ENCODE measurements around the gene AXIN1. TPM values are rescaled to one million over a fixed set of nuclear protein-coding genes. Genes with fewer than 3 reads are reported as not detected.

Gene AXIN1
- polyA plus RNA-seq, 4 donors: 24.5 to 33.6 (median 27.6) TPM

DNA sequence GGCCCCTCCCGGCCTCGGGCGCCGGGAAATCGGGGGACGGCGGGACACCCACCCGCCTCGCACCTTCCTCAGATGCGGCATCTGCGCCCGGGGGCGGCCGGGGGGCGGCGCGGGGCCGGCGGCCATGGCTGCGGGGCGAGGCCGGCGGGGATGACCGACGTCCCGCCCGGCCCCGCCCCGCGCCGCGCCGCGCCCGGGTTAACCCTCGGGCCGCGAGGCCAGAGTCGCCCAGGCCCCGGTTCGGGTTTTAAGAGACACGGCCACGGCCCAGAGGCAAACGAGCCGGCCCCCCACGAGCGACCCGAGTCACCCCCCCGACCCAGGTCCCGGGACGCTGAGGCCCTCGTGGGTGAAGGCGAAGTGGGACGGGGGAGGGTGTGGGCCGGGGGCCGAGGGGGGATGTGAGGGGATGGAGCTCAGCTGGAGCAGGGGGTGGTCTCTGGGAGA, 76.7 kb downstream of the AXIN1 start, which contains the start of gene RGS11:
Gene RGS11, minus strand, starts transcription at position 159 of the 447 bp plus-strand sequence. Its CDS starts 33 bp downstream, at position 126.
- DNase-seq (no peak), FAIRE-seq (no peak)
- Histone ChIP-seq H3K4me1 (ENCODE audit: control insufficient read depth in 3 of 3, insufficient read depth in 2 of 3, low read depth in 1 of 3, low read length in 2 of 3) (peaks cover 0 to 8% (median 2%) of the 10 kb centered on the region in 3 donors), H3K4me3 (ENCODE audit: low read depth in 1 of 3, low read length in 3 of 3) (peak within 1 kb of the TSS in 2 of 3 donors; percentile 28 to 42), H3K27ac (ENCODE audit: low read depth in 1 of 3, low read length in 2 of 3) (peak within 1 kb of the TSS in 2 of 3 donors; percentile 34 to 60), H3K36me3 (ENCODE audit: control insufficient read depth in 3 of 3, insufficient read depth in 2 of 3, low read depth in 1 of 3, low read length in 3 of 3) (no peaks in the 10 kb centered on the region), H3K9me3 (ENCODE audit: control insufficient read depth in 2 of 2, insufficient read depth in 1 of 2, low read depth in 1 of 2, low read length in 1 of 2) (no peaks in the 10 kb centered on the region), H3K27me3 (ENCODE audit: control insufficient read depth in 3 of 3, insufficient read depth in 3 of 3, low read length in 3 of 3) (peaks cover 0 to 59% (median 0%) of the 10 kb centered on the region in 3 donors)
- WGBS, 3 donors: 3 to 6% (median 4%) methylated on average over 22 to 56 of the region's 56 CpGs

DNA sequence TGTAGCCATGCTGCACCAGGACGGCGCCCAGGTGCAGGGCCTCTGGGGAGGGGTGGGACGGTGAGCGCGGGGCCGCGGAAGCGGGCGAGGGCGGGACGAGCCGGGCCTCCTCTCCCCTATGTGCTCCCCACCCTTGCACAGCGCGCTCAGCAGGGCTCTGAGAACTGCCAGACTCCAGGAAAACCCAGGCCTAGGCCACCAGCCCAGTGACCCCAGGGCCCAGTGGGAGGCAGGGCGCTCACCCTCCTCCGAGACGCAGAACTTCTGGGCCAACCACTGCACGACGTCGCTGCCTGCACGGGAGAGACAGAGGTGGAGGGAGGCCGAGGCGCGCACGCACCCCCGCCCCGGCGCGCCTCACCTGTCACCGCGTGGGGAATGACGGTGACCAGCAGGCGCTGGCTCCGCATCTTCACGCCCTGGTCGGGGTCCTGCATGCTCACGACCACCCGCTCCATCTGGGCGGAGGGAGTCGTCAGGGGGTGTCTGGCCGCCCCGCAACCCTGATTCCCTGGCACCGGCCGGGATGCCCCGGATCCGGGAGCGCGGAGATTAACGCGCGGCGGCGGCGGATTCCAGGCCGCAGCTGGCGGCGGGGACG, 77.4 kb downstream of the AXIN1 start:
- peaks cover 0 to 57% (median 0%) of the 10 kb centered on the region in 3 donors for H3K27me3 ChIP-seq (ENCODE audit: control insufficient read depth in 3 of 3, insufficient read depth in 3 of 3, low read length in 3 of 3)
- H3K27ac ChIP-seq (ENCODE audit: low read depth in 1 of 3, low read length in 2 of 3): peak overlapping the region in 2 of 3 donors; percentile 34 to 60
- FAIRE-seq (no peak), DNase-seq (peak; percentile 47 to 53)
- 1 to 2% (median 2%) methylated on average over 38 to 58 of the region's 58 CpGs for WGBS, 3 donors
- H3K36me3 ChIP-seq (ENCODE audit: control insufficient read depth in 3 of 3, insufficient read depth in 2 of 3, low read depth in 1 of 3, low read length in 3 of 3): no peaks in the 10 kb centered on the region
- peaks cover 0 to 7% (median 0%) of the 10 kb centered on the region in 3 donors for H3K4me1 ChIP-seq (ENCODE audit: control insufficient read depth in 3 of 3, insufficient read depth in 2 of 3, low read depth in 1 of 3, low read length in 2 of 3)
- peak overlapping the region in 2 of 3 donors; percentile 28 to 42 for H3K4me3 ChIP-seq (ENCODE audit: low read depth in 1 of 3, low read length in 3 of 3)
- H3K9me3 ChIP-seq (ENCODE audit: control insufficient read depth in 2 of 2, insufficient read depth in 1 of 2, low read depth in 1 of 2, low read length in 1 of 2): no peaks in the 10 kb centered on the region

DNA sequence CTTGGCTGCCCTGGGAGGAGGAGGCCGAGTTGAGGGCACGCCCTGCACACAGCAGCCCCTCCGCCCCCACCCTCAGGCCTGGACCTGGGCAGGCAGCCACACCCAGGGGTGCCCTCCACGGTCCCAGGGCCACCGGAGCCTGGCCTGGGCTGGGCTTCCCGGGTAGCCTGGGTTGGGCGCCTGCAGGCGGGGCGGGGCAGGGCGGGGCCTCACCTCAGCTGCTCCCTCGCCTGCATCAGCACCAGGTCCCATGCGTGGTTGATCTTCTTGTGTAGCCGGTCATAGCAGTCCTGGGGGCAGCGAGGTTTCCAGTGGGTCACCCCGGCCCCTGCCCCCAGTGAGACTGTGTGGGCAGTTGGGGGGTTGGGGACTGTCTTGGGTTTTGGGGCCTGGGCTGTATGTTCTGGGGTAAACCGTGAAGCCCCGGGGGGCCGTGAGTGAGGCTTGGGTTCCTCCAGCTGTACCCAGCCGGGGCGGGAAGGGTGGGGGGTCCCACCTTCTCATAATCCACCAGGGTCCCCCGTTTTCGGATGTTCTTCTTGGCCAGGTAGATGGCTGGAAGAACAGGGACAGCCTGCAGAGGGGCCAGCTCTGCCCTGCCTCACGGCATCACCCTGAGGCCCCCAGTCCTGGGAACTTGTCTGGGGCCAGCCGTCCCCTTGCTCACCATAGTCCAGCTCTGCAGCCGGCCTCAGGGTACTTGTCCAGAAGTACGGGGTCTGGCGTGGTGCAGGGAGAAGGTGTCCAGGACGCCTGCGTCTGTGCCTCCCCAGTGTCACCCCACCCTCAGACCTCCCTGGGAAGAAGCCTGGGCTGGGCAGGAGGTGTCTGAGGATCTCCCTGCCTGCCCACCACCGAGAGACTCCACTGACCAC, 78.7 kb downstream of the AXIN1 start:
- Histone ChIP-seq H3K36me3 (ENCODE audit: control insufficient read depth in 3 of 3, insufficient read depth in 2 of 3, low read depth in 1 of 3, low read length in 3 of 3) (no peaks in the 10 kb centered on the region), H3K27me3 (ENCODE audit: control insufficient read depth in 3 of 3, insufficient read depth in 3 of 3, low read length in 3 of 3) (peaks cover 0 to 43% (median 0%) of the 10 kb centered on the region in 3 donors), H3K4me3 (ENCODE audit: low read depth in 1 of 3, low read length in 3 of 3) (no peak overlapping the region), H3K27ac (ENCODE audit: low read depth in 1 of 3, low read length in 2 of 3) (peak overlapping the region in 2 of 3 donors; percentile 54 to 69), H3K4me1 (ENCODE audit: control insufficient read depth in 3 of 3, insufficient read depth in 2 of 3, low read depth in 1 of 3, low read length in 2 of 3) (peaks cover 0 to 7% (median 0%) of the 10 kb centered on the region in 3 donors), H3K9me3 (ENCODE audit: control insufficient read depth in 2 of 2, insufficient read depth in 1 of 2, low read depth in 1 of 2, low read length in 1 of 2) (no peaks in the 10 kb centered on the region)
- FAIRE-seq (no peak), DNase-seq (peak; percentile 37 to 85)
- WGBS, 3 donors: 19 to 62% (median 38%) methylated on average over 24 to 30 of the region's 30 CpGs

DNA sequence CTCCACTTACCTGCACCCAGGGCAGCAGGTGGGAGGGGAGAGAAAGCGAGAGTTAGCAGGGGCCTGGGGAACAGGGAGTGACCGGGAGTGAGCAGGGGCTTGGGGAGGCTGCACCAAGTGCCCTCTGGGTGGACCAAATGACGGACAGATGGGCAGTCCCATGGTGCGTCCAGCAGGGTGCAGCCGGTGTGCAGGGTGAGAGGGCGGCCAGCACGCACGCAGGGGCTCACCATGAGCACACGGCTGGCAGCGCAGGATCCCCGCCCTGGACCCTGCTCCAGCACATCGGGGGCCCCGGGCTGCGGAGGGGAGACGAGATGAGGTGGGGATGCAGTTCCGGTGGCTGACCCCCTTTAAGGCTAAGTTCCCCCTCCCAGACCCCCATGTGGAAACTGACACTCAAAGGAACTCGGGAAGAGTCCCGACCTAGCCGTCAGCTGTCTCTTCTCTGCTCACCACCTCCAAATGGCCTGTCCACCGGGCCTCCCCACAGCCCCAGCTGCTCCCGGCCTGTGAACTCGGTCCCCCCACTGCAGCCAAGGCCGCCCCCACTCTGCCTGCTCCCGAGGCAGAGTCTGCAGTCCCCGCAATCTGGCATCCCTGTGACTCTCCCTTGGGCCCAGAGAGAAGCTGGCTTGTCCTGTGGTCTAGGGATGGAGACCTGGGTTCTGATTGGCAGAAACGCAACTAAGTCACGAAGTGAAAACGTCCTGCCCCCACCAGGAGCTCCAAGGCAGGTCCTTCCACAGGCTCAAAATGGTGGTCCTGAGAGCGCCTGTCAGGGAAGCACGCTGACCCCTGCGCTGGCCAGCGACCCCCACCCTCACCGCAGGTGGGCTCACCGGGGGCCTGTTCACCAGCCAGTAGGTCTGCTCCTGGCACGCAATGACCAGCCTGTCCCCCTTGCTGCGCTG, 79.6 kb downstream of the AXIN1 start:
- H3K9me3 ChIP-seq (ENCODE audit: control insufficient read depth in 2 of 2, insufficient read depth in 1 of 2, low read depth in 1 of 2, low read length in 1 of 2): no peaks in the 10 kb centered on the region
- H3K27ac ChIP-seq (ENCODE audit: low read depth in 1 of 3, low read length in 2 of 3): peak overlapping the region in 2 of 3 donors; percentile 54 to 69
- DNase-seq (no peak), FAIRE-seq (no peak)
- H3K36me3 ChIP-seq (ENCODE audit: control insufficient read depth in 3 of 3, insufficient read depth in 2 of 3, low read depth in 1 of 3, low read length in 3 of 3): no peaks in the 10 kb centered on the region
- H3K4me3 ChIP-seq (ENCODE audit: low read depth in 1 of 3, low read length in 3 of 3): no peak overlapping the region
- H3K4me1 ChIP-seq (ENCODE audit: control insufficient read depth in 3 of 3, insufficient read depth in 2 of 3, low read depth in 1 of 3, low read length in 2 of 3): peaks cover 0 to 7% (median under 1%) of the 10 kb centered on the region in 3 donors
- H3K27me3 ChIP-seq (ENCODE audit: control insufficient read depth in 3 of 3, insufficient read depth in 3 of 3, low read length in 3 of 3): peaks cover 0 to 40% (median 0%) of the 10 kb centered on the region in 3 donors
- 45 to 71% (median 58%) methylated on average over 30 to 36 of the region's 36 CpGs for WGBS, 3 donors

DNA sequence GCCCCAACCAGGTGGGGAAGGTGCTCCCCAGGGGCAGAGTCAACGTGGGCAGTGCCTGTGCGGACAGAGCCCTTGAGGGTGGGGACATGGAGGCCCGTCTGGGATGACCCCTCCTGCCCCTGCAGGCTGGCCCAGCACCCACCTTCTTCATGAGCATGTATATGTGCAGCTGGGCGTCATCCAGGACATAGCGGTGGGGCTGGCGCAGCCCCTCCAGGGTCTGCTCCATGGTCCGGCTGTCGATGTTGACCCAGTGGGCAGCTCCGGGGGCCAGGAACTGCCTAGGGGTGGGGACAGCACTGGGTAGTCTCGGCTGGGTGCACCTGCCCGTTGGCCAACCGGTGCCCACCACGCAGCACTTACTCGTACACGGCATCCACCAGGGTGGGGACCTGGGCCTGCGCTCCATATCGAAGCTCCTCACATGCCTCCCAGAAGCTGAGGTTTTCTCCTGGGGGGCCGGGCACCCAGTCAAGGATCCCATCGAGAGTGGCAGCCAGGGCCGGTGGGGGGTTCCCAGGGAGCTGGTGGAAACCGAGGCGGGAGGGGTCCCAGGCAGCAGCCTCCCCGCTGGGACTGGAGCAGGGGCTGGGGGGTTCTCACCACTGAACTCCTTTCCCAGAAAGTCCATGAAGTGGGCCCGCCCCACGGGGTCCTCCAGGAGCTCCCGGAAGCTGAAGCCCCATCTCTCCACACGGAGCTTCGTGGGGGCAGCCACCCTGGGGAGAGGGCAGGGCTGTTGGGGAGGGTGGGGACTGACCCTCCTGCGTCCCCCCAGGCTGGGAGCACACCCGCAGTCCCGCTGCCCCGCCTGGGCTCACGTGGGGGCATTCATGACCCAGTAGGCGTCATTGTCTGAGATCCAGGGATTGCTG, 81.9 kb downstream of the AXIN1 start:
- Histone ChIP-seq H3K27me3 (ENCODE audit: control insufficient read depth in 3 of 3, insufficient read depth in 3 of 3, low read length in 3 of 3) (peaks cover 0 to 29% (median 0%) of the 10 kb centered on the region in 3 donors), H3K4me1 (ENCODE audit: control insufficient read depth in 3 of 3, insufficient read depth in 2 of 3, low read depth in 1 of 3, low read length in 2 of 3) (peaks cover 2 to 7% (median 4%) of the 10 kb centered on the region in 3 donors), H3K9me3 (ENCODE audit: control insufficient read depth in 2 of 2, insufficient read depth in 1 of 2, low read depth in 1 of 2, low read length in 1 of 2) (no peaks in the 10 kb centered on the region), H3K27ac (ENCODE audit: low read depth in 1 of 3, low read length in 2 of 3) (peak overlapping the region in 2 of 3 donors; percentile 26 to 41), H3K36me3 (ENCODE audit: control insufficient read depth in 3 of 3, insufficient read depth in 2 of 3, low read depth in 1 of 3, low read length in 3 of 3) (peaks cover 0 to 2% (median 0%) of the 10 kb centered on the region in 3 donors), H3K4me3 (ENCODE audit: low read depth in 1 of 3, low read length in 3 of 3) (no peak overlapping the region)
- DNase-seq: no peak
- 78 to 84% (median 84%) methylated on average over 27 to 34 of the region's 34 CpGs for WGBS, 3 donors
- FAIRE-seq: no peak

DNA sequence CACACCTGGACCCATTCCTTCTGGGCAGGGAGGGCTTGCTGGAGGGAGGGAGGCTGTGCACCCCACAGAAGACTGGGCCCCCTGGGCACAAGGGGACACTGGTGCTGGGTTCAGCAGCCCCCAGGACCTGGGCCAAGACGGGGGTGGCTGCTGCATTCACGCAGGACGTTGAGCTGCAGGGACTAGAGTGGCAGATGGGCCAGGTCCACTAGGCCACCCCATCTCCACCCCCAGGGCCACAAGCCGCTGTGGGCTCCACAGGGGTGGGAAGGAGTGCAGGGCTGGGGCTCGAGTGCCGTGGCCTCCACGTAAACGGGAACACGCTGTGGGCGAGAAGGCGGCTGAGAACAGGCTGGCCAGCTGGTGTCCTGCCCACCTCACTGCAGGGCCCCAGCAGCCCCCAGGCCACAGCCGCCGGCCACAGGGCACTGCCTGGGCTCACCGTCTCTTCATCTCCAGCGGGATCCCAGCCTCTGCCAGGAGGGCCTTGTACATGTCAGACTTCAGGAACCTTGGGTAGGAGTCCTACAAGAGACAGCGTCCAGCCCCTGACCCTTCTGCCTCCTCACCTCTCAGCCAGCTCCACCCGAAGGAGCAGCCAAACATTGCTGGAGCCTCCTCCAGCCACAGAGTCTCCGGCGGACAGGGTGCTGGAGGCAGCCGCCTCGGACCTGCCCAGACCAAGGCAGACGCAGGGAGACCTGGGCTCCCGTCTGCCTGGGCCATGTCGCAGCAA, 83.3 kb downstream of the AXIN1 start:
- 52 to 75% (median 73%) methylated on average over 22 to 24 of the region's 24 CpGs for WGBS, 3 donors
- peak overlapping the region in 2 of 3 donors; percentile 89 to 94 for H3K27ac ChIP-seq (ENCODE audit: low read depth in 1 of 3, low read length in 2 of 3)
- peaks cover 0 to 15% (median 4%) of the 10 kb centered on the region in 3 donors for H3K36me3 ChIP-seq (ENCODE audit: control insufficient read depth in 3 of 3, insufficient read depth in 2 of 3, low read depth in 1 of 3, low read length in 3 of 3)
- H3K9me3 ChIP-seq (ENCODE audit: control insufficient read depth in 2 of 2, insufficient read depth in 1 of 2, low read depth in 1 of 2, low read length in 1 of 2): no peaks in the 10 kb centered on the region
- H3K4me1 ChIP-seq (ENCODE audit: control insufficient read depth in 3 of 3, insufficient read depth in 2 of 3, low read depth in 1 of 3, low read length in 2 of 3): peaks cover 0 to 4% (median 2%) of the 10 kb centered on the region in 3 donors
- H3K27me3 ChIP-seq (ENCODE audit: control insufficient read depth in 3 of 3, insufficient read depth in 3 of 3, low read length in 3 of 3): peaks cover 0 to 17% (median 0%) of the 10 kb centered on the region in 3 donors
- peak overlapping the region in 1 of 3 donors; percentile 56 for H3K4me3 ChIP-seq (ENCODE audit: low read depth in 1 of 3, low read length in 3 of 3)
- DNase-seq (no peak), FAIRE-seq (no peak)
